GM10248 (cell line): Measurements from ENCODE around the gene HDAC4.

Experiments used
- CTCF ChIA-PET: fragments of 300-600 bp; sonication (Branson Sonifier 250); formaldehyde crosslinking; extraction: SDS; loops from one replicate; lab custom pipeline; 2021; ENCODE audit warnings: antibody characterized with exemption; lab: Yijun Ruan, JAX
- POLR2A ChIA-PET: fragments of 350-650 bp; sonication (Branson Sonifier 250); formaldehyde crosslinking; extraction: SDS; loops from one replicate; lab custom pipeline; 2020; ENCODE audit warnings: antibody characterized with exemption; lab: Yijun Ruan, JAX
- DNase-seq: peaks from one replicate; pipeline ENCODE4 v3.0.0; 2012; ENCODE audit errors: extremely low spot score
- TF ChIP-seq, protein P1 (sequence below): IDR thresholded peaks from 2 replicates; pipeline ENCODE4 v1.5.1; 2012; ENCODE audit warnings: mild to moderate bottlenecking, low read depth; ENCODE audit errors: extremely low read depth, missing control alignments, control extremely low read depth

The HDAC4 gene

DNA sequence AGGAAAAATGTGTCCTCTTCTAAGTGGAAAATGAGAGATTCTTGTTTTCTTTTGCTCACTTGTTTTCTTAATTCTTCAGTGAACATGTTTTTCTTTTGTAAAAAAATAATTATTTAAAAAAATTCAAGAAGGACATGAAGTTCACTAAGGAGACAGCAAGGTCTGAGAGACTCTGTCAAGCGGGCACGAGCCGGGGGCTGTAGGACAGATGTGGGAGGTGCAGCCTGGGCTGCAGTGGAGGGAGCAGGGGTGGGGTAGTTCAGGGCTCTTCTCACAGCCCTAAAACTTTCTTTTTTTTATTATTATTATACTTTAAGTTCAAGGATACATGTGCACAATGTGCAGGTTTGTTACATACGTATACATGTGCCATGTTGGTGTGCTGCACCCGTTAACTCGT is 4.3 kb upstream of the HDAC4 start:
- ChIA-PET CTCF (interaction anchor here (1.1 kb wide), 1 partner anchor 23 kb away, joined by 3 read pairs; no protein-coding TSS in a partner anchor), POLR2A (no interaction called here)
- TF ChIP-seq, protein P1, sequence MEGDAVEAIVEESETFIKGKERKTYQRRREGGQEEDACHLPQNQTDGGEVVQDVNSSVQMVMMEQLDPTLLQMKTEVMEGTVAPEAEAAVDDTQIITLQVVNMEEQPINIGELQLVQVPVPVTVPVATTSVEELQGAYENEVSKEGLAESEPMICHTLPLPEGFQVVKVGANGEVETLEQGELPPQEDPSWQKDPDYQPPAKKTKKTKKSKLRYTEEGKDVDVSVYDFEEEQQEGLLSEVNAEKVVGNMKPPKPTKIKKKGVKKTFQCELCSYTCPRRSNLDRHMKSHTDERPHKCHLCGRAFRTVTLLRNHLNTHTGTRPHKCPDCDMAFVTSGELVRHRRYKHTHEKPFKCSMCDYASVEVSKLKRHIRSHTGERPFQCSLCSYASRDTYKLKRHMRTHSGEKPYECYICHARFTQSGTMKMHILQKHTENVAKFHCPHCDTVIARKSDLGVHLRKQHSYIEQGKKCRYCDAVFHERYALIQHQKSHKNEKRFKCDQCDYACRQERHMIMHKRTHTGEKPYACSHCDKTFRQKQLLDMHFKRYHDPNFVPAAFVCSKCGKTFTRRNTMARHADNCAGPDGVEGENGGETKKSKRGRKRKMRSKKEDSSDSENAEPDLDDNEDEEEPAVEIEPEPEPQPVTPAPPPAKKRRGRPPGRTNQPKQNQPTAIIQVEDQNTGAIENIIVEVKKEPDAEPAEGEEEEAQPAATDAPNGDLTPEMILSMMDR: no peak
- DNase-seq: no peak

DNA sequence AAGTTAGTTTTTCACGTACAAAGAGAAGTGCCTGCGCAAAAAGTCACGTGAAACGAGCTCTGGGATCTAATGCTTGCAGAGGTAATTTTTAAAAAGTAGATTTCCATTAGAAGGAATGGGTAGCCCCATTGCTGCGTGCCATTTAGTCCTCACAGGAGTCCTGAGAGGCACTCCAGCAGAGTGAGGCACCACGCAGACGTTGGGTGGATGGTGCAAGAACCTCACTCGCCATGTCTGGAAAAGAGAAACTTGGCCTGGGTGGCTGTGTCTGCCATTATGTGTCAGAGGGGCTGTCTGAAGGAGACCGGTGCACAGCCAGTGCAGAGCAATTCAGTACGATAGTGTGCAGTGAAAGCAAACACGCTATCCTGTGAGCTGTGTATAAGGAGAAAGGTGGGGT is 1.8 kb upstream of the HDAC4 start:
- TF ChIP-seq, protein P1: no peak
- POLR2A ChIA-PET: no interaction called here
- DNase-seq: no peak
- CTCF ChIA-PET: no interaction called here

DNA sequence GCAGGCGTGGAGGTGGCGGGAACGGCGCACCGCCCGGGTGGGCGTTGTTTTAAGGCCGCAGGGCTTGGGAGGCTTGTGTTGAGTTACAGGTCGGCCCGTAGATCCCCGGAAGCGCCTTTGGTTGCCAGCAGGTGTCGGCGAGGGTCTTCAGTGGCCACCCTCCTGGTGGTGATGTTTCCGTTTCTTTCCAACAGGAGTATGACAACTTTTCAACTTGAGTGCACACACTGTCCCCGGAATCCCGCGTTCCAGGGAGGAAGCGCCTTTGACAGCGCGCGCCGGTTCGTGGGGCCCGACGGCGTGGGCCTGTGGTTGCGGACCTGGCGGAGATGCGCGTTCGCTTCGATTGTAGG is 1.0 kb upstream of the HDAC4 start:
- ChIA-PET CTCF (no interaction called here), POLR2A (no interaction called here)
- TF ChIP-seq, protein P1: no peak
- DNase-seq: no peak

DNA sequence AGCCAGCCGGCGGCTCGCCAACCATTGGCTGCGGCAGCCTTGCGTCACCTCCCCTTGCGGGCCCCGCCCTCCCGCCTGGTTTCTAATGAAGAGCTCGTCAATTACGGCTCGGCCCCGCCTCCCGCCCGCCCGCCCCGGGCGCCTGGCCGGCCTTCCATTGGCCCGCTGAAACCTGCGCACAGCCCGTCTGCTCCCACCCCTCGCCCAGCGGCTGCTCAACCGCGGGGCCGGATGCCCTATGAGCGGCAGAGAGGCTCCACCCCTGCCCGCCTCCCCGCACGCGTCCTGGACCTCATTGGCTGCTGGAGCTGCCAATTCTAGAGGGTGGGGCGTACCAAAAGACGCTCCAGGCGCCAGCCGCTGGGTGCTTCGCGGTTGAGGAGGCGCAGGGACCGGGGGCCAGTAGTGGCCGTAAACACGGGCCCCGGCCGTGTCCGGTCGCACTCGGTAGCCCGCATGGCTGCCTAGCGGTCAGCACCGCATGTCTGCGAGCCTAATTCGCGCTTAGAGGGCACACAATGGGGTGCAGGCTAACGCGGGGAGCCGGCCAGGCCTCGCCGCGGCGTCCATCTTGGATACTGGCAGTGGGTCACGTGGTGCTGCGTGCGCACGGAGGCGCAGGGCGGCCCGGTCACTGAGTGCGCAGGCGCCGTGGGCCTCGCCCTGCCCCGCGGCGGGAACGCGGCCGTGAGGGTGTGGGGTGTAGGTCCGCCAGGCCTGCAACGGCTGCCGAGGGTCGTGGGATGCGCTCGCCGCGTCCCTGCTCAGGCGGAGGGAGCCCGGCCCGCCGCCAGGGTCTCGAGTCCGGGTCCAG is 454 bp upstream of the HDAC4 start:
- CTCF ChIA-PET: interaction anchor here (0.8 kb wide), 2 partner anchors 10 to 20 kb away, joined by 4 to 5 read pairs; no protein-coding TSS in a partner anchor
- TF ChIP-seq, protein P1: no peak
- POLR2A ChIA-PET: interaction anchor here (0.6 to 1.0 kb wide), 6 partner anchors 9 to 259 kb away, joined by 3 to 5 read pairs (median 4); no protein-coding TSS in a partner anchor
- peak; percentile 98 for DNase-seq

DNA sequence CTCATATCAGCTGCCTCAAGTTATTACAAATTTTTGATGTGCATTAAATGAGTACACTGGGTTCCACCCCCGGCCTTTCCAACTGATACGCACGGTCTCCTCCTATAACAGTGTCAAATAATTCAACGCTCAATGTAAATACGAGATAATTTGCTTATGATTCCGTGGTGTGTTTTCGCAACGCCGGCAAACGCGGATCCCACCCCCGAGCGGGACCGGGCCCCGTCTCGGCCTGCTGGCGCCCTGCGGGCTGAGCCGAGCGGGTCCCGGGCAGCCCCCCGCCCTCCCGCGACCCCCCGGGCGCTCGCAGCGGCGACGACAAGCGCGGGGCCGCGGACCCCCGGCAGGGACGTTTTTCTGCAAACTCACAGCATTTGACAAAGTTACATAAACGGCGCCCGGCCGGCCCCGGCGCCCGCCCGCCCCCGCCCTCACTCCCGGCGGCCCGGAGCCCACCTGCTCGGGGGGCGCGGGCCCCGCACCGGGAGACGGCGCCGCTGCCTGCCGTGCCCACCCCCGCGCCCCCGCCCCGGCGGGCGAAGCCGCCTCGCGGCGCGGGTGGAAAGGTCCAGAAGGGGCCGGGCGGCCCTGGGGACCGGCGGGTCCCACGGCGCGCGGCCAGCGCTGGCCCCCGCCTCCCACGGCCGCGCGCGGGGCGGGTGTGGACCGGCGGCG is 762 bp downstream of the HDAC4 start:
- POLR2A ChIA-PET: interaction anchor here (0.7 kb wide), 1 partner anchor 85 kb away, joined by 3 read pairs; no protein-coding TSS in a partner anchor
- TF ChIP-seq, protein P1: no peak
- no peak for DNase-seq
- CTCF ChIA-PET: no interaction called here

DNA sequence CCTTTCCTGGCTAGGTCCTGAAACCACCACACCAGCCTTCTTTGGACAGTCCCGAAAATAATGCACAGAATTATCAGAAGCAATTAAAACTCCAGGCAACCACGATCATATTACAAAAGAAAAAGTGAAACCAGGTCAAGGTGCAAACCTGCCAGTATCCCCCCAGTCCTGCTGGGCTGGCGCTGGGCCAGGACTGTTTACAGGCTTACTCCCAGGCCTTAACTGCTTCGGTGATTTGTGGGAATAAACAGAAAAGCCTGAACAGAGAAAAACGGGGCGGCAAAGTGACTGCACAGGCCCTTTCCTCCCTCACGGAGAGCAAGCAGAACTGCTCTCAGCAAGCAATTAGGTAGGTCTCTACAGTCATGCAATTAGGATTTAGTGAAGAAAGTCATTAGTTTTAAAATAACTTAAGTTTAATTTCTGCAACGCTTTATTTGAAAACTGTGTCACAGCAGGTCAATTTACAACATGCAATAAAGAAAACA is 1.3 kb downstream of the HDAC4 start:
- DNase-seq: no peak
- POLR2A ChIA-PET: interaction anchor here (0.7 kb wide), 1 partner anchor 86 kb away, joined by 3 read pairs; no protein-coding TSS in a partner anchor
- CTCF ChIA-PET: no interaction called here
- TF ChIP-seq, protein P1: no peak
